ENCODE data around the gene OR5H6.
"Not testable (repeated sequence)": the region's sequence is repeated elsewhere in the genome, so short reads cannot be mapped to it uniquely, and the experiment has no call there.

The OR5H6 gene

GRCh38 chr3:98263944-98264343 is at the start of gene OR5H6:
Gene OR5H6 (plus strand): TSS chr3:98264244. CDS start chr3:98264333, 89 bp downstream.
- no peak for DNase-seq

DNA sequence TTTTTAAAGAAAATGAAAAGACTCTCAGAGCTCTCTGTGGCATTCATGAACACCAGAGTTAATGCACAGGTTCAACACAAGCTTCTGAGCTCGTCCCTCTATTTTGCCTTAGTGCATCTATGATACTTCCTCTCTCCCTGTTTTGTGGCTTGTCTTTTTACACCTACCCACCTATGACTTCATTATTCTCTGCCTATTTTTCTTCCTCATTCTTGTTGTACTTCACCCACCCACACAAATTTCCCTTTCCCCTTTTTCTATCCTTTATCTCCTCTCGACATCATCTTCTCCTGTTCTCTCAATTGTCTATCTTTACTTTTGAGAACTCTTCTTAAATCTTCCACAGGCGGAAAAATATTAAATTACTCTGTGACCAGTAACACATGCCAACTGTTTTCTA is 49.0 kb upstream of the OR5H6 start:
- no peak for DNase-seq

GRCh38 chr3:98223907-98224672 is 40.0 kb upstream of the OR5H6 start:
- no peak for DNase-seq

DNA sequence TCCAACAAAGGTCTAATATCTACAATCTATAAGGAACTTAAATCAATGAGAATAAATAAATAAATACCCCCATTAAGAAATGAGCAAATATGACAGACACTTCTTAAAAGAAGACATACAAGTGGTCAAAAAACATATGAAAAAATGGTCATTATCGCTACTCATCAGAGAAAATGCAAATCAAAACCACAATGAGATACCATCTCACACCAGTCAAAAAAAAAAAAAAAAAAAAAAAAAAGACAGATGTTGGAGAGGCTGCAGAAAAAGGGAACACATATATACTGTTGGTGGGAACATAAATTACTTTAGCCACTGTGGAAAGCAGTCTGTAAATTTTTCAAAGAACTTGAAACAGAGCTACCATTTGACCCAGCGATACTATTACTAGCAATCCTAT is 31.6 kb upstream of the OR5H6 start:
- DNase-seq, result no peak

GRCh38 chr3:98233468-98233867 is 30.6 kb upstream of the OR5H6 start:
- no peak for DNase-seq

GRCh38 chr3:98240131-98240530 is 23.9 kb upstream of the OR5H6 start:
- DNase-seq, result no peak

DNA sequence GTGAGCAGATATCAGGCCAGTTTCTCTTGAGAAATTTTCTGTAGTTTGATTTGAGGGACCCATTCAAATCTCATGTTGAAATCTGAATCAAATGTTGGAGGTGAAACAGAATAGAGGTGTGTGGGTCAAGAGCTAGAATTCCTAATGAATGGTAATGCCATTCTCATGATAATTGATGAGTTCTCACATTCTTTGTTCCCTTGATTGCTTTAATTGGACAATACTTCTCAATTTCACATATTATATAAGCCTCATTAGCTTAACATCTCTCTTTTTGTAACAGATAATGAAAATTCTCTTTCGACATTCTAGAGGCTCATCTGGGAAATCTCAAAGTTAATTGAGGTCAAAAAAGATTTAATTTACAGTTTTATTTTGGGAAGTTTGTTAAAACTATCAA is 21.9 kb upstream of the OR5H6 start:
- no peak for DNase-seq

GRCh38 chr3:98243843-98244242 is 20.2 kb upstream of the OR5H6 start:
- DNase-seq, result no peak

DNA sequence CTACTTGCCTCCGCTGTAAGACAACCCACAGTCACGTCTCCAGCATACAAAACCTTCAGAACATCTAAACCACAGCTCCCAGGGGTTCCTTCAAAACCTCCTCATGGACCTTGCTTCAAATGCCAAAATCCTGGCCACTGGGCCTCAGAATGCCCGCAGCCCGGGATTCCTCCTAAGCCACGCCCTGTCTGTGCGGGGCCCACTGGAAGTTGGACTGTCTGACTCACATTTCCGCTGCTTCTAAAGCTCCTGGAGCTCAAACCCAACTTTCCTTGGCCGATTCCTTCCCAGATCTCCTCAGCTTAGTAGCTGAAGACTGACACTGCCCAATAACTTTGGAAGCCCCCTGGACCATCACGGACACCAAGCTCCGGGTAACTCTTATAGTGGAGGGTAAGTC is 17.9 kb upstream of the OR5H6 start:
- DNase-seq, result no peak

DNA sequence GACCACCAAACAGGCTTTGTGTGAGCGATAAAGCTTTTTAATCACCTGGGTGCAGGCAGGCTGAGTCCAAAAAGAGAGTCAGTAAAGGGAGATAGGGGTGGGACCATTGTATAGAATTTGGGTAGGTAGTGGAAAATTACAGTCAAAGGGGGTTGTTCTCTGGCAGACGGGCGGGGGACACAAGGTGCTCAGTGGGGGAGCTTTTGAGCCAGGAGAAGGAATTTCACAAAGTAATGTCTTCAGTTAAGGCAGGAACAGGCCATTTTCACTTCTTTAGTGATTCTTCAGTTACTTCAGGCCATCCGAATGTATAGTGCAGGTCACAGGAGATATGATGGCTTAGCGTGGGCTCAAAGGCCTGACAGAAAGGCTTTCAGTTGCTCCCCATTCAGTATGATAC is 8.0 kb upstream of the OR5H6 start:
- DNase-seq, result not testable (repeated sequence)

DNA sequence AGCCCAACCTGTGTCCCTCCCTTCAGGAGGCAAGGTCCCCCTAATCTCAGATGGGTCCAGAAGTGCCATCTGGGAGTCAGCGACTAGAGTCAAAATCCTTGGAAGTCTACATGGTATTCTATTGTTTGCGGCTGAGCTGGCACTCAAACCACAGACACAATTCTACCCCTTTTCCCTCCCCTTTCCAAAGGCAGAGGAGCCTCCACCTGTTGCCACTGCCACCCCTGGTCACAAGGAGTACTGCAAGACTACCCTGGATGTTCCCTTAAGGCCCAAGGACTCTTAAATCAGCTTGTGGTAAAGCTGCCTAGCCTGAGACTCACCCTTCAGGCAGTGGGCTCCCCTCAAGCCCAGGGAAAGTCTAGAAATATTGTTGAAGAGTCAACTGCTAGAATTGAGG is 4.3 kb upstream of the OR5H6 start:
- no peak for DNase-seq

GRCh38 chr3:98262046-98262445 is 2.0 kb upstream of the OR5H6 start:
- DNase-seq, result no peak

DNA sequence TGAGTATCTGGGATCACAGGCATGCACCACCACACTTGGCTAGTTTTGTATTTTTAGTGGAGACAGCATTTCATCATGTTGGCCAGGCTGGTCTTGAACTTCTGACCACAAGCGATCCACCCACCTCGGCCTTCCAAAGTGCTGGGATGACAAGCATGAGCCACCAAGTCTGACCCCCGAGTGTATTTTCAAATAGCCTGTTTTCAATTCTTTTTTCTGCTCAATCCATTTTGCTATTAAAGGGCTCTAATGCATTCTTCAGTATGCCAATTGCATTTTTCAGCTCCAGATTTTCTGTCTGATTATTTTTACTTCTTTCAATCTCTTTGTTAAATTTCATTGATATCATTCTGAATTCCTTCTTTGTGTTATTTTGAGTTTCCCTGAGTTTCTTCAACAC is 5.8 kb downstream of the OR5H6 start:
- no peak for DNase-seq

- no peak for DNase-seq
Observed at GRCh38 chr3:98272126-98272525, 8.1 kb downstream of the OR5H6 start.

DNA sequence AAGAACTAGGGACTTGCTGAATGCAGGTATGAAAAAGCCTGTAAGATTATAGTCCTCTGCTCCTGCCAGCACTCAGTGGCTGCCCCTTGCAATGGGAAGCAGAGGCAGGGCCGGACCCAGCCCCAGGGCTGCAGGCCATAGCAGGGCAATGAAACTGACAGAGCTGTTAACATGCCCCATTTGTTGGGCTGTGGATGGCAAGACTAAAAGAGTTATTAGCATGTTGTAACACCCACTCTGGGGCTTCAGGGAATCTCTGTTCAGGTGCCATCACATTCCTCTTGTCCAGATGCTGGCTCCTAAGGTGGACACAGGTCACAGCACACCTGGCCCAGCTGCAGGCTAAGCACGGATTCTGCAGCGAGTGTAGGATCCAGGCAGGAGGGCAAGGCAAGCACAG is 10.9 kb downstream of the OR5H6 start:
- DNase-seq, result no peak

DNA sequence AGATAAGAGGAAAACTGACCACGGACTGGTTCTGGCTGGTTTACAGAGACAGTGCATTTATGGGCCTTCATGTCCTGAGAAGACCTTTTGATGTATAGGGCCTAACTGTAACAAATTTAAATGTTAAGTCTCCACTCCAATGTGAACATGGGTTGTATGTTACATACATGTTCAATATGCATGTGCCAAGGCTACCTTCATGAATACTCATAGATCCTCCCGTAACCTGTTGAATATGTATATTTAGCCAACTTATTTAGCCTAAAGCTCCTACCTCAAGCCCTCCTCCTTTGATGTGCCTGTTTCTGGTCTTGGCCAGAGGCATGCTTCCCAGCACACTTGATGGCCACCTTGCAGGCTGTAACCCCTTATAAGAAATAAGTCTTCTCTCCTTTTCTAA is 18.2 kb downstream of the OR5H6 start, which contains the start of gene OR5H2:
TSS of gene OR5H2 (plus strand) at position 301 of the 400 bp plus-strand sequence. CDS start 398 bp downstream, outside the sequence.
- DNase-seq, result no peak

GRCh38 chr3:98290916-98291315 is 26.9 kb downstream of the OR5H6 start:
- DNase-seq, result no peak

GRCh38 chr3:98291332-98291957 is 27.4 kb downstream of the OR5H6 start:
- no peak for DNase-seq
